Osteoblast (primary cell): ENCODE data around the gene ADAMTS14. TPM values are rescaled to one million over a fixed set of nuclear protein-coding genes. Genes with fewer than 3 reads are reported as not detected.
"Not testable (repeated sequence)": the region's sequence is repeated elsewhere in the genome, so short reads cannot be mapped to it uniquely, and the experiment has no call there.

ENCODE experiments used
- DNase-seq: peaks from one replicate; pipeline ENCODE4 v3.0.0; 2011; ENCODE audit warnings: low spot score, mixed read lengths; ENCODE audit not compliant: insufficient read length; ENCODE audit errors: missing footprints
- H2AFZ ChIP-seq: 2 replicates; pipeline ENCODE4 v1.6.0; 2011; ENCODE audit warnings: mild to moderate bottlenecking, low read length
- H3K27ac ChIP-seq: 2 replicates; pipeline ENCODE4 v1.5.1; 2011; ENCODE audit warnings: mild to moderate bottlenecking, low read depth, low read length, moderate library complexity
- H3K27me3 ChIP-seq: 2 replicates; pipeline ENCODE4 v1.6.0; 2012; ENCODE audit warnings: mild to moderate bottlenecking, control low read depth, inconsistent platforms, low read length, moderate library complexity; ENCODE audit not compliant: insufficient read depth
- H3K36me3 ChIP-seq: 2 replicates; pipeline ENCODE4 v1.5.1; 2011; ENCODE audit warnings: mild to moderate bottlenecking, low read length, control low read depth, moderate library complexity; ENCODE audit not compliant: insufficient read depth
- H3K4me1 ChIP-seq: 2 replicates; pipeline ENCODE4 v1.5.1; 2011; ENCODE audit warnings: mild to moderate bottlenecking, low read length, control low read depth, moderate library complexity; ENCODE audit not compliant: insufficient read depth
- H3K4me2 ChIP-seq: 2 replicates; pipeline ENCODE4 v1.6.0; 2011; ENCODE audit warnings: mild to moderate bottlenecking, low read length; ENCODE audit not compliant: insufficient read depth
- H3K4me3 ChIP-seq: fragments of 200-600 bp; sonication (generic); 3 replicates; pipeline ENCODE4 v1.5.1; 2012; ENCODE audit warnings: mild to moderate bottlenecking, low read length, inconsistent platforms; ENCODE audit not compliant: insufficient read depth
- H3K79me2 ChIP-seq: 2 replicates; pipeline ENCODE4 v1.6.0; 2012; ENCODE audit warnings: mild to moderate bottlenecking, low read length, control low read depth, inconsistent platforms; ENCODE audit not compliant: insufficient read depth
- H3K9me3 ChIP-seq: 2 replicates; pipeline ENCODE4 v1.5.1; 2011; ENCODE audit warnings: low read depth, low read length, control low read depth
- H4K20me1 ChIP-seq: 2 replicates; pipeline ENCODE4 v1.6.0; 2012; ENCODE audit warnings: mild to moderate bottlenecking, low read length, control low read depth; ENCODE audit not compliant: insufficient read depth
- CTCF ChIP-seq: IDR thresholded peaks from 2 replicates; pipeline ENCODE4 v1.5.1; 2011; ENCODE audit warnings: mild to moderate bottlenecking, low read depth, low read length, moderate library complexity; ENCODE audit errors: extremely low read depth
- total RNA-seq: library from RNA; depleted of rRNA; stranded (reverse); fragments of >200 nt; gene quantifications from 2 replicates; pipeline ENCODE4 v1.2.3, GENCODE V29; 2012

The ADAMTS14 gene
- total RNA-seq, 1 donor: 2.9 TPM

- Histone ChIP-seq H4K20me1 (no peaks in the 10 kb centered on the region), H3K9me3 (no peaks in the 10 kb centered on the region), H3K79me2 (no peaks in the 10 kb centered on the region), H3K27me3 (no peaks in the 10 kb centered on the region), H3K27ac (no peak overlapping the region), H3K4me2 (no peak overlapping the region), H3K4me1 (peaks cover 2% of the 10 kb centered on the region), H3K36me3 (no peaks in the 10 kb centered on the region), H3K4me3 (no peak overlapping the region), H2AFZ (no peak overlapping the region)
- TF ChIP-seq CTCF: no peak
- DNase-seq: no peak
Observed at GRCh38 chr10:70626056-70626455, 46.2 kb upstream of the ADAMTS14 start.

- H3K27ac ChIP-seq: no peak overlapping the region
- no peaks in the 10 kb centered on the region for H3K9me3 ChIP-seq
- no peaks in the 10 kb centered on the region for H3K4me1 ChIP-seq
- H2AFZ ChIP-seq: no peak overlapping the region
- no peaks in the 10 kb centered on the region for H4K20me1 ChIP-seq
- no peak overlapping the region for H3K4me3 ChIP-seq
- TF ChIP-seq CTCF: no peak
- no peak for DNase-seq
- no peaks in the 10 kb centered on the region for H3K36me3 ChIP-seq
- no peaks in the 10 kb centered on the region for H3K79me2 ChIP-seq
- no peak overlapping the region for H3K4me2 ChIP-seq
- H3K27me3 ChIP-seq: peaks cover 10% of the 10 kb centered on the region
Observed at GRCh38 chr10:70629338-70629737, 43.0 kb upstream of the ADAMTS14 start.

GRCh38 chr10:70631735-70632134, 40.6 kb upstream of the ADAMTS14 start:
- not testable (repeated sequence) for DNase-seq, H3K9me3 ChIP-seq, H3K4me2 ChIP-seq, H4K20me1 ChIP-seq, H3K36me3 ChIP-seq, H3K4me1 ChIP-seq, H3K79me2 ChIP-seq, H3K4me3 ChIP-seq, H3K27ac ChIP-seq, H2AFZ ChIP-seq
- peaks cover 12% of the 10 kb centered on the region for H3K27me3 ChIP-seq

- Histone ChIP-seq H3K4me2 (no peak overlapping the region), H2AFZ (no peak overlapping the region), H3K27me3 (peaks cover 13% of the 10 kb centered on the region), H3K4me3 (no peak overlapping the region), H4K20me1 (no peaks in the 10 kb centered on the region), H3K4me1 (no peaks in the 10 kb centered on the region), H3K79me2 (no peaks in the 10 kb centered on the region), H3K36me3 (no peaks in the 10 kb centered on the region), H3K9me3 (no peaks in the 10 kb centered on the region), H3K27ac (no peak overlapping the region)
- TF ChIP-seq CTCF: no peak
- no peak for DNase-seq
Observed at GRCh38 chr10:70634011-70634410, 38.3 kb upstream of the ADAMTS14 start.

- not testable (repeated sequence) for H3K4me3 ChIP-seq, H4K20me1 ChIP-seq, H3K79me2 ChIP-seq, H3K27ac ChIP-seq, H3K4me2 ChIP-seq, DNase-seq, H3K4me1 ChIP-seq, H2AFZ ChIP-seq, H3K36me3 ChIP-seq, H3K9me3 ChIP-seq
- H3K27me3 ChIP-seq: peaks cover 13% of the 10 kb centered on the region
Observed at GRCh38 chr10:70634515-70634914, 37.8 kb upstream of the ADAMTS14 start.

GRCh38 chr10:70639640-70640383, 32.5 kb upstream of the ADAMTS14 start:
- H3K36me3 ChIP-seq: not testable (repeated sequence)

GRCh38 chr10:70643272-70643671, 29.0 kb upstream of the ADAMTS14 start:
- H3K27me3 ChIP-seq, H4K20me1 ChIP-seq, H3K27ac ChIP-seq, H3K4me3 ChIP-seq, H3K9me3 ChIP-seq, H3K36me3 ChIP-seq, H3K4me1 ChIP-seq, H3K4me2 ChIP-seq, DNase-seq, H3K79me2 ChIP-seq, H2AFZ ChIP-seq: not testable (repeated sequence)

More at GRCh38 chr10:70639640-70640383, 32.5 kb upstream of the ADAMTS14 start:
- not testable (repeated sequence) for DNase-seq, H4K20me1 ChIP-seq, H3K27me3 ChIP-seq, H3K79me2 ChIP-seq, H3K9me3 ChIP-seq, H3K27ac ChIP-seq, H3K4me2 ChIP-seq, H3K4me1 ChIP-seq, H2AFZ ChIP-seq, H3K4me3 ChIP-seq
